GM18507 (cell line): ENCODE data around the gene ELF3.
A peak's percentile ranks its signal among the peaks of the same experiment; 100 is the strongest.
"Not testable (repeated sequence)": the region's sequence is repeated elsewhere in the genome, so short reads cannot be mapped to it uniquely, and the experiment has no call there.

ENCODE experiments used
- DNase-seq: peaks from one replicate; pipeline ENCODE4 v3.0.0; 2011; ENCODE audit warnings: low read depth; ENCODE audit not compliant: insufficient read length; ENCODE audit errors: extremely low spot score
- FAIRE-seq: peaks from 2 replicates; lab custom pipeline; 2011; peaks lifted over from hg19 to GRCh38; lab: Jason Lieb, UNC

ELF3 gene

DNA sequence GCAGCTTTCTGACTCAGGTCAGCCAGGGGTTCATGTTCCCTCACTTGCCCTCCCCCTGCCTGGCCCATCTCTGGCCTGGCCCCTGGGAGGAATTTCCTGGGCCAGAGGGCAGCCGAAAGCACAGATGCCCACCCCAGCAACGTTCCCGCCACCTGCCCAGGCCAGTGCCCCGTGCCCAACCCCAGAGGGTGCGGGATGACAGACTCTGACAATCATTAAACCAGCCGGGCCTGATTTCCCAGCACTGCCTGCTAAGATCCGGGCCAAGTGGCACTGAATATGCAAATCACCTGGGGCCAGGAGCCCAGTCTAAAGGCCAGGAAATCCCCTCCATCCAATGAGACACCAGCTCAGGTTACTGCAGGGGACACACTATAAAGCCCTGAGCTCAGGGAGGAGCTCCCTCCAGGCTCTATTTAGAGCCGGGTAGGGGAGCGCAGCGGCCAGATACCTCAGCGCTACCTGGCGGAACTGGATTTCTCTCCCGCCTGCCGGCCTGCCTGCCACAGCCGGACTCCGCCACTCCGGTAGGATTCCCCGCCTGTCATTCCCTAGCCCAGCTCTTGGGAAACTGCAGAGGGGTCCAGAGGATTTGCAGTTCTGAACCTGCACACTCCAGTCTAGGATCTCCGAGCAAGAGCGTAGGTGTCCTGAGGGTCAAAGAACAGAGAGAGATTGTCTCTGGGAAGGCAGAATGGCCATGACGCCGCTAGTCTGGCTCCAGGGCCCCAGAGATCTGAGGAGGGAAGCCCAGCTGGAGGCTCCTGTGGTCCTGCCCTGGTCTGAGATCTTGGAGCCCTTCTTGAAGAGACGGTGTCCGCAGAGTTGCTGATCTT is at the start of gene ELF3:
ELF3 (plus strand) TSS at position 408 of the 836 bp plus-strand sequence. CDS start 550 bp downstream, outside the sequence.
- FAIRE-seq (peak; percentile 96), DNase-seq (peak; percentile 70)

DNA sequence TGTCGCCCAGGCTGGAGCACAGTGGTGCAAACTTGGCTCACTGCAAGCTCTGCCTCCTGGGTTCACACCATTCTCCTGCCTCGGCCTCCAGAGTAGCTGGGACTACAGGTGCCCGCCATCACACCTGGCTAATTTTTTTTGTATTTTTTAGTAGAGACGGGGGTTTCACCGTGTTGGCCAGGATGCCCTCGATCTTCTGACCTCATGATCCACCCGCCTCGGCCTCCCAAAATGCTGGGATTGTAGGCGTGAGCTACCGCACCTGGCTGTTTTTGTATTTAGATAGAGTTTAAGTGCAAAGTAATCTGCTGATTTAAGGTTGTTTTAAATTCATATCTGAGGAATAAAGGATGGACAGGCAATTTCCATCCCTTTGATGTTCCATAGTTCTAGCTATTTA is 48.0 kb upstream of the ELF3 start:
- FAIRE-seq: not testable (repeated sequence)

DNA sequence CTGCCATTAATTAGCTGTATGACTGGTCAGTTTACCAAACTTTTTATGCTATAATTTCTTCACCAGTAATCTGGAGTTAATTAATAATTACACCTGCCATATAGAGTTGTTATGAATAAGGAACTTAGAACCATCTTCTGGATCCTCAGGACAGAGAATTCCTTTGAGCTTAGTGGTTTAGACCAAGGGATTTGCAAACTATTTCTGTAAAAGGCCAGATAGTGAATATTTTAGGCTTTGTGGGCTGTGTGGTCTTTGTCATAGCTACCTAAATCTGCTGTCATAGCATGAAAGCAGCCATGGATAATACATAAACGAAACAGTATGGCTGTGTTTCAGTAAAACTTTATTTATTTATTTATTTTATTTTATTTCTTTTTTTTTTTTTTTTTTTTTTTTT is 46.1 kb upstream of the ELF3 start:
- FAIRE-seq (no peak), DNase-seq (no peak)

More for the DNA sequence above, 48.0 kb upstream of the ELF3 start:
- DNase-seq: not testable (repeated sequence)

DNA sequence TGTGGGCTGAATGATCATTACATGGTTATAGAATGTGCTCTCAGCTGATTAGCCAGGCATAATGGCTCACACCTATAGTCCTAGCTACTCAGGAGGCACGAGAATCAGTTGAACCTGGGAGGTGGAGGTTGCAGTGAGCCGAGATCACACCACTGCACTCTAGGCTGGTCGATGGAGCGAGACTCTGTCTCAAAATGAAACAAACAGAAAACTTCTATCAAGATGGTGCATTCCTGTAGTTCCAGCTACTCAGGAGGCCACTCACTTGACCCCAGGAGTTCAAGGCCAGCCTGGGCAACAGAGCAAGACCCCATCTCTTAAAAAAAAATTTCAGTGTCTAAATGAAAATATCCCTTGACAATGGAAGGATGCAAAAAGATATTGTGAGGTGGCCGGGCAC is 44.2 kb upstream of the ELF3 start:
- DNase-seq (no peak), FAIRE-seq (no peak)

DNA sequence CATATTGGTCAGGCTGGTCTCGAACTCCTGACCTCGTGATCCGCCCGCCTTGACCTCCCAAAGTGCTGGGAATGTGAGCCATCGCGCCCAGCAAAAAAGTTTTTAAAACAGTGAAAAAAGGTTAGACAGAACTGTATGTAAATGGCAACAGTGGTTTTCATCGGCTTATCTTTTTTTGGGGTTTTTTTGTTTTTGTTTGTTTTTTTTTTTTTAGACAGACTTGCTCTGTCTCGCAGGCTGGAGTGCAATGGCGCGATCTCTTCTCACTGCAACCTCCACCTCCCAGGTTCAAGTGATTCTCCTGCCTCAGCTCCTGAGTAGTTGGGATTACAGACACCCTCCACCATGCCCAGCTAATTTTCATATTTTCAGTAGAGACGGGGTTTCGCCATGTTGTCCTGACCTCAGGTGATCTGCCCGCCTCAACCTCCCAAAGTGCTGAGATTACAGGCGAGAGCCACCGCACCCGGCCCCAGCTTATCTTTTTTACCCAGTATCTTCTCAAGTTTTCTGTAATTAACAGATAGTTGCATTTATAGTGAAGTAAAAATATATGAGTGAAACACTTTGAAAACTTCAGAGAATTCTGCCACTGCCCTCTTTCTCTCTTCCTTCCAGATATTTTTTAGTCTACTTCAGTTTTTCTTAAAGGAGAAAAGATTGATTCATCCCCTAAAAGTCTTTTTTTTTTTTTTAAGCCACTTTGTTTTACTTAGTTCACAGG is 42.0 kb upstream of the ELF3 start:
- DNase-seq: no peak
- FAIRE-seq: no peak

DNA sequence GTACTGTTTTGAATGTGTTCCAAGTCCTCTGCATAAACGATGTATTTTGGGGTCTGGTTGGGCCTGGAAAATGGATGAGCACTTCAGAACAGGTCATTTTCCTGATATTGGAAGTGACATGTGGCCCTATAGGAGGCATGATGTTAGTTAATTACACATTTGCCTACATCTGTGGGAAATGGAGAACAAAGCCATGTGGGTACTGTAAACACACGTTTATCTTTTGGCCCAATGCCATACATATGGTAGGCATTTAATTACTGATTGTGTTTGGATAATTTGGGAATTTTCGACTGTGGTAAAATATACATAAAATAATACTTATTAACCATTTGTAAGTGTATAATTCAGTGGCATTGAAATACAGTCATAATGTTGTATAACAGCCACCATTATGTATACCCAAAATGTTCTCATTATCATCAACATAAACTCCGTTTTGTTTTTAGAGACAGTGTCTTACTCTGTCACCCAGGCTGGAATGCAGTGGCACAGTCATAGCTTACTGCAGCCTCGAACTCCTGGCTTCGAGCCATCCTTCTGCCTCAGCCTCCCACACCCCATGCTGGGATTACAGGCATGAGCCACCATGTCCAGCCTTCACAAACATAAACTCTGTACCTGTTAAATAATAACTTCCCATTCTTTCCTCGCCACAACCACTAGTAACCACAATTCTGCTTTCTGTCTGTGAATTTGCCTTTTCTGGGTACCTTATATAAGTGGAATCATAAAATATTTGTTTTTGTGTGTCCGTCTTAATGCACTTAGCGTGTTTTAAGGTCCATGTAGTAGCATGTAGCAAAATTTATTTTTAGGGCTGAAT is 39.8 kb upstream of the ELF3 start:
- DNase-seq: no peak
- no peak for FAIRE-seq

DNA sequence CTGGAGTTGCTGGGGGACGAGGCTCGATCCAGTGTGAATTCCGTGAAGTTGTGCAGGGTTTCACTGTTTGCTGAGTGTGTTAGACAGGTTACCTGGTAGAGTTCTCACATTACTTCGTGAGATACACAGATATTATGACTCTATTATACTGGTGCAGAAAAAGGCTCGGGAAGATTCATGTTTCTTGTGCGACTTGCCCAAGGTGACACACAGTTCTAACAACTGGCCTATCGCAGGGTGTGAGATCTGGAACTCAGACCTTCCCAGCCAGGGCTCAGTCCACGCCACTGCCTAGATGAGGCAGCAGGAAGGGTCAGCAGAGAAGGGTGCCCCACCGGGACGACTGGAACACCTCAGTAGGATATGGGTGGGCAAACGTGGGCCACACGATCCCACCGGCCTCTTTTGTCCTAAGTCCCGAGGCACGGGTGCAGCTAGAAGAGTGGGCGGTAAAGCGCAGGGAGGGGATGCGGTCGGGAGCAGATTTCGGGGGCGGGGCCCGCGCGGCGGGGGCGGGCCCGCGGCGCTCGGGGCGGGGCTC is 28.2 kb upstream of the ELF3 start:
- DNase-seq: peak; percentile 78
- FAIRE-seq: peak; percentile 36

DNA sequence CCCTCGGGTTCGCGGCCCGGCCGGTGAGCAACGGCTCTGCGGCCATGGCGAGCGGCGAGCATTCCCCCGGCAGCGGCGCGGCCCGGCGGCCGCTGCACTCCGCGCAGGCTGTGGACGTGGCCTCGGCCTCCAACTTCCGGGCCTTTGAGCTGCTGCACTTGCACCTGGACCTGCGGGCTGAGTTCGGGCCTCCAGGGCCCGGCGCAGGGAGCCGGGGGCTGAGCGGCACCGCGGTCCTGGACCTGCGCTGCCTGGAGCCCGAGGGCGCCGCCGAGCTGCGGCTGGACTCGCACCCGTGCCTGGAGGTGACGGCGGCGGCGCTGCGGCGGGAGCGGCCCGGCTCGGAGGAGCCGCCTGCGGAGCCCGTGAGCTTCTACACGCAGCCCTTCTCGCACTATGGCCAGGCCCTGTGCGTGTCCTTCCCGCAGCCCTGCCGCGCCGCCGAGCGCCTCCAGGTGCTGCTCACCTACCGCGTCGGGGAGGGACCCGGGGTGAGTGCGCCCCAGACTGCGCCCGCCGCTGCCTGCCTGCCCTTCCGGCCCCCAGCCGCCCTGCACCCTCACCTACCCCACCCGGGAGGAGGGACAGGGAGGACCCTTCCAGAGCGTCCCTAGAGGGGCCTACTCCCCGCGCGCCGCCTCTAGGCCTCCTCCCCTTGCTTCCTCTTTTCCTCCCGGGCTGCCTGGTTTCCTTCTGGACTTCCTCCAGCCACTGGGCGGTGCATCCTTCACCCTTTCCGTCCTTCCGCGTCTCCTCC is 27.6 kb upstream of the ELF3 start, which contains the start of gene RNPEP:
RNPEP (plus strand) TSS at position 26 of the 757 bp plus-strand sequence; CDS start at position 45, 19 bp downstream.
- DNase-seq (peak; percentile 35), FAIRE-seq (peak; percentile 64)

DNA sequence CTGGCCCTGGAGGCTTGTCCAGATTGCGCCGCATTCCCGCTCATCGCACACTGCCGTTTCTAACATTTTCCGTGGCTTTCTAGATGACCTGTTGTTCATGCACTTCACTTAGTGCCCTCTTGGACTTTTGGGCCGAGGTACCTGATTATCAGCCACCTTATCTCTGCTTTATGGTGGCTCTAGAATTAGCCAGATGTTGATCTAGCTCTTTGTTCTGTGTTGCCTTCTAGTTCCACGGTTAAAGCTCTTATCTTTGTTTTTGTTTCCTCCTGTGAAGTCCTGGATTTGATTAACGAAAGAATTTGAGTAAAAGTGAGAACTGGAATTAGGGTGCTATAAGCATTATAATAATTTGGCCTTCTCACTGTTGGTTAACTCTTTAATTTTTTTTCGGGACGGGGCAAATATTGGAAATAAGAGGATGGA is 27.0 kb upstream of the ELF3 start:
- DNase-seq (no peak), FAIRE-seq (no peak)

DNA sequence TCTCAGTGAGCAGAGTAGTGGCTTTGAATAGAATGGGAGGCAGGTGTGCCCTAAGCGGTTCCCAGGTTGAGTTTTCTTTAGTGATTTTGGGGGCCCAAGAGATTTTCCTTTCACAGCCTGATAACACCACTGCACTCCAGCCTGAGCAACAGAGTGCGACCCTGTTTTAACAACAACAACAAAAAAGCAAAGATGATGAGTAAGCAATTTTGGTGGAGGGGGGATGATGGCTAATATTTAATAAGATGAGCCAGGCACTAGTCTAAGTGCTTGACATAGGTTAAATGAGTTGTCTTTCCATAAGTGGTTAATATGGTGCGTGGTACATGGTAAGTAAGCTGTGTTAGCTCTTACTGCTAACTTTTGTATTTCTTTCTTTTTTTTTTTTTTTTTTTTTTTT is 25.9 kb upstream of the ELF3 start:
- DNase-seq (no peak), FAIRE-seq (no peak)

DNA sequence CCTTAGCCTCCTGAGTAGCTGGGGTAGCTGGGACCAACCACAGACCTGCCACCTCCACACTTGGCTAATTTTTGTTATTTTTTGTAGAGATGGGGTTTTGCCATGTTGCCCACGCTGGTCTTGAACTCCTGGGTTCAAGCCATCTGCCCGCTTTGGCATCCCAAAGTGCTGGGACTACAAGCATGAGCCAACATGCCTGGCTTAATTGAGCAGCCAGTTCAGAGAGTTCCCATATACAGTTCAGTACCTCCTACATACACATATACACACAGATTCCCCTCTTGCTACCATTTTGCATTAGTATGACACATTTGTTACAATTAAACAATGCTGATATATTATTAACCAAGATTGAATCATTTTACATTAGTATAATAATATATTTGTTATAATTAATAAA is 25.0 kb upstream of the ELF3 start:
- no peak for DNase-seq
- FAIRE-seq: no peak

DNA sequence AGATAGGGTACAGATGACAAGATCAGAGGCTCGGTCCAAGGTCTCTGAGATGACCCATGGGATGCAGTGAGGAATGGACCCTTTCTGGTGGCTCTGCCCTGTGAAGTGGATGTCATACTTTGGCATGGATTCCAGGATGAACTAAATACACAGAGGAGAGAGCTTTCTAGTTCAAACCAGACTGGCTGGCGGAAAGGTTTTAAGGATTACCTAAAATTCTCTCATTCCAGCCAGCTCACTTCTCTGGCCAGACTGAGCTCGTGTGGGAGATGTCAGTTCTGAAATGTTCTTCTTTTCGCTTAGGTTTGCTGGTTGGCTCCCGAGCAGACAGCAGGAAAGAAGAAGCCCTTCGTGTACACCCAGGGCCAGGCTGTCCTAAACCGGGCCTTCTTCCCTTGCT is 21.8 kb upstream of the ELF3 start:
- no peak for DNase-seq

DNA sequence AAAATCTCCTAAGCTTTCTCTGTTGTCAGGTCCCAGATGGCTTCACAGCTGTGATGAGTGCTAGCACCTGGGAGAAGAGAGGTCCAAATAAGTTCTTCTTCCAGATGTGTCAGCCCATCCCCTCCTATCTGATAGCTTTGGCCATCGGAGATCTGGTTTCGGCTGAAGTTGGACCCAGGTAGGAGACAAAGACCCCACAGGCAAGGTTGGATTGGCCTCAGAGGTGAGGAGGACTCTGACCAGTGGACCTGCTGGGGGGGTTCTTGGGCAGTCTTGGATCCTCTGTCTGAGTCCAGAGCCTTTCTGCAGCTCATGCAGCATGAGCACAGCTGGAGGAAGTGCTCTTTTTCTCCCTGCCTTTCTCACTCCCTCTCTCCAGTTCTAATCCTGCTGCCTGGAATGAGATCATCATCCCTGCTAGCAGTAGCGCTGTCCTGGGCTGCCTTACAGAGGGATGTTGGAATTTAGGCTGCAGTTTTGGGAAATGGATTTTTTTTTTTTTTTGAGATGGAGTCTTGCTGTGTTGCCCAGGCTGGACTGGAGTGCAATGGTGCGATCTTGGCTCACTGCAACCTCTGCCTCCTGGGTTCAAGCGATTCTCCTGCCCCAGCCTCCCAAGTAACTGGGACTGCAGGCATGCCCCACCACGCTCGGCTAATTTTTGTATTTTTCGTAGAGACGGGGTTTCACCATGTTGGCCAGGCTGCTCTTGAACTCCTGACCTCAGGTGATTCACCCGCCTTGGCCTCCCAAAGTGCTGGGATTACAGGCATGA is 20.8 kb upstream of the ELF3 start:
- FAIRE-seq (no peak), DNase-seq (no peak)

More for the DNA sequence above, 21.8 kb upstream of the ELF3 start:
- FAIRE-seq: no peak

DNA sequence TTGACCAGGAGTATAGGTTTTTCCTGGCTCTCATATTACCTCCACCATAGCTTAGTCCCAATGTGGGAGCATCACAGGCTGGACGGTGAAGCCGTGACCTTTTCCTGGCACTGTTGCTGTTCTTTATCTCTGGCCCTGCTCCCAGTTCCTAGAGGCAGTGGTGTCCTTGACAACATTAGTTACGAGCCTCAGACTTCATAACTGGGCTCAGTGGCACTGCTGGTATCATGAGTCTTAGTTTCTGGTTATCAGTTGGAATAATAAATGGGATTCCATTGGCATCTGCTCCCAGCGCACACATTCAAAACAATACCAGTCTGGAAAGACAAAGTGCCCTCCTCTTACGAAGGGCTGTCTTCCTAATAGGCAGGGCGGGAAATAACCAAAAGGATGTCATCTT is 20.0 kb upstream of the ELF3 start:
- FAIRE-seq (no peak), DNase-seq (no peak)

DNA sequence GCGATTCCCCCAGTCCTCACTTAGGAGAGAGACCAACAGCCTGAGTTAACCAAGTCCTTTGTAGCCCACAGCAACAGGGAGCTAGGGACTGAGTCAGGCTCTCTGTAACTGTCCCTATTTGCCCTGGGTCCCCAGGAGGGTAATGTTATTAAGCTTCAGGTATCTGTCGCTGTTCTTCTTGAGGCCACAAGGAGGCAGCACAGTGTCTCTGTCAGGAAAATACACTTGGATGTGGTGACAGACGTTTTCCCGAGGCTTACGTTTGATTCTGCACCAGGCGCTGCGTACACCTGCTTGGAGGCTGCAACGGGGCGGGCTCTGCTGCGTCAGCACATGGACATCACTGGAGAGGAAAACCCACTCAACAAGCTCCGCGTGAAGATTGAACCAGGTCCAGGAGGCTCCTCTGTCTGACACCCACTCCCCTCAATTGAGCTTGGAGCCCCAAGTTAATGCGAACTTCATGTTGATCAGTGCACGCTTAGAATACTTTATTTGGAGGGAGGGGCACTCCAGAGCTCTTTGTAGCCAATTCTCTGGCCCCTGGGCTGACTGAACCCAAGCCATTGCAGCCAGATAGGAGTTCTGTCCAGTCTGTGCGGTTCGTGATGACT is 10.7 kb upstream of the ELF3 start:
- FAIRE-seq (peak; percentile 68), DNase-seq (peak; percentile 25)

DNA sequence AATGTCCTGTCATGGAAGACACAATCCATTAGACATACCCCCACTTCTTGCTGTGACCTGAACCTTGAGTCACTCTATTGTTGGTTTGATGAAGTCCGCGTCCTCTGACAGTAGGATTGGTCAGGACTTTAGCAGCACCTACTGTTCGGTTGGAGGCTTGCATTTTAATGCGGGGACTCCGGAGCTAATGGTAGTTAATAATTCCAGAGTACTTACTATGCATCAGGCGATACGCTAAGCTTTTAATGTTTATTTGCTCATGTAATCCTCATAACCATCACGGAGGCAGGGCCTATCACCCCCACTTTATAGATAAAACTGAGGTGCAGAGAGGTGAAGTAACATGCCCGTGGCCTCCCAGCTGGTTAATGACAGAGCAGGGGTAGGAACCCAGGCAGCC is 7.9 kb upstream of the ELF3 start:
- DNase-seq (no peak), FAIRE-seq (no peak)

DNA sequence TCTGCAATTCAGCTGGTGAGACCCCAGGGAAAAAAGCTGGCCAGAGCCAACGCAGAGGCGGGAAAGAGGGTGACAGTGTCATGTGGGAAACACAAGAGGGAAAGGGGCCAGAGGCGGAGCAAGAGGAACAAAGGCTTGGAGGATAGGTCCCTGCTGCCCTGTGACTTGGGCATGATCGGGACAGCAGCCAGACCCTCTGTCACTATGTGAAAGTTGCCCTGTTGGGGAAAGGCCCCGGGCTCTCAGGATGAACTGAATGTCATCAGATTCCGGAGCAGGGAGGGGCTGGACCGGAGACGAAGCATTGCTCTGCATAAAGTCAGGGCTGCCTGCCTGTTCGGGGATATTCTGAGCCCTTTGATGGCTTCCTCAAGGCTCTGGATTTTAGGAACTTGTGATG is 5.7 kb upstream of the ELF3 start:
- FAIRE-seq: no peak
- no peak for DNase-seq

DNA sequence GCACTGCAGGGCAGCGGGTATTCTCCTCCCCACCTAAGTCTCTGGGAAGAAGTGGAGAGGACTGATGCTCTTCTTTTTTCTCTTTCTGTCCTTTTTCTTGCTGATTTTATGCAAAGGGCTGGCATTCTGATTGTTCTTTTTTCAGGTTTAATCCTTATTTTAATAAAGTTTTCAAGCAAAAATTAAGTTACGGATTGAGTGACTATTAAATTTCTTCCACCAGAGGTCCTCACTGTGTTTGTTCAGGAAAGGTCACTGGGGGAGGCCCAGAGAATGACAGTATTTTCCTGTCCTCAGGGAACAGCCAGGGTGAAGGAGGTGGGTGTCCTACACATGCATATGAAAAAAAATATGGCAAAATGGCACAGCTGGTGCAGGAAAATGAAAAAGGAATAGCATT is 4.4 kb upstream of the ELF3 start:
- DNase-seq (no peak), FAIRE-seq (no peak)
